Urothelium cell line (cell line): ENCODE results near the gene DKK1.

Experiments
- DNase-seq: peaks from one replicate; pipeline ENCODE4 v3.0.0; 2011; ENCODE audit warnings: low spot score, mixed read lengths
- FAIRE-seq: peaks from 2 replicates; lab custom pipeline; 2011; peaks lifted over from hg19 to GRCh38; lab: Jason Lieb, UNC

The DKK1 gene

GRCh38 chr10:52316500-52316899 is 2.4 kb downstream of the DKK1 start:
- no peak for DNase-seq
- peak; percentile 40 for FAIRE-seq

DNA sequence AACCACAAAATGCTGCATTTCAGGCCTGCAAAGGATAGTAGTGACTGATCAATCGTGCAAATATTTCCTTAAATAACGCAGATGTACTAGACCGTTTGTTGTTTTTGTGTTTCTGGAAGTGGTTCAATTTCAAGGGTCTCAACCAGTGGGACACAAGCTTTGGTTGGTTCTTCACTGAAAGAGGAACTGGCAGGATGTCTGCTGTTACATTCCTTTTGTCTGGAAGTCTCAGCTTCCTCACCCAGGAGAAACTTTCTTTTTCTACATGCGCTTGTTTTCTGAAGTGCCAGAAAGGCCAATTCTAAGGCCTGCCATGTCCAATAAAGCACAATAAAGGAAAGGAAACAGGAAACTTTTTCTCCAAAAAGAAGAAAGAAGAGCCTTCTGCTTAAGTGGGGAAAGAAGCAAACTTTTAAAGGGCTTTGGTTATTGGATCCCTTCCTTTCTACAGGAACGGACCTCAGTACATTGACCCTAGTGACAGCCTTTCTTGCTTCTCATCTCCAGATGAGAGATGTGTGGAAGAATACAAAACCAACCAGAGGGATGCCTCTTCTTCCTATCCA is 4.1 kb downstream of the DKK1 start:
- FAIRE-seq (no peak), DNase-seq (peak; percentile 16)

- peak; percentile 32 for FAIRE-seq
- peak; percentile 60 for DNase-seq
Measured at GRCh38 chr10:52318822-52319464, 4.9 kb downstream of the DKK1 start.

DNA sequence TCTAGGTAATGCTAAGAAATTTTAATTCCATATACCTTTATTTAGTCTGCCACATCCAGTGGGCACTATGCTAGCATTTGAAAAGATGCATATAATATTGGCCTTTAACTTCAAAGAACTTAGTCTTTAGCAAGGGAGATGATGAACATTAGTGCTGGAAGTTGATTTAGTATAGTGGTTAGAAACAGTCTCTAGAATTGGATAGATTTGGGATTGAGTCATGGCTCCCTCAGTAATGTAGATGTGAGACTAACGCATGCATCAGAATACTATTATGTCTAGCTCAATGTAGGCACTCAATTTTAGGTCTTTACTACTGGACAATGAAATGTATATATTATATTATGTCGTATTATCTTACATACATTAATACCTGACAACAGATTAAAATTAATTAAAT is 5.8 kb downstream of the DKK1 start:
- no peak for DNase-seq
- no peak for FAIRE-seq

- FAIRE-seq (no peak), DNase-seq (no peak)
Measured at GRCh38 chr10:52322323-52322722, 8.2 kb downstream of the DKK1 start.

- no peak for FAIRE-seq
- no peak for DNase-seq
Measured at GRCh38 chr10:52322936-52323335, 8.9 kb downstream of the DKK1 start.

DNA sequence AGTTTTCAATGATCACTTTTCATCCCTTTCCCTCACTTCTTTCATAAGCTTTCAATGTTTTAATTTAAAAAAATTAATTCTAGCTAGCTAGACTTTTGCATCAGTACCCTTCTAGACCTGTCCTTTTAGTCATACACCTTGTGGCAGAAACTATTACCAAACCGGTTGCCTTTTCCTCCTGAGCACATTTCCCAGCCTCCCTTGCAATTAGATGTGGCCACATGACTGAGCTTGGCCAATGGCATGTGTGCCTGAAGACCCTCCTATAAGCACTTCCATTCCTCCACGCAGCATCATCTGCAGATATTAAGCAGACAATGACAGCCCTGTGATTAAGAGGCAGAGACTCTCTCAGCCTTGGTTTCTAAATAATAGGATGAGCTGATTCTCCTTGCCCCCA is 12.3 kb downstream of the DKK1 start:
- no peak for FAIRE-seq

DNA sequence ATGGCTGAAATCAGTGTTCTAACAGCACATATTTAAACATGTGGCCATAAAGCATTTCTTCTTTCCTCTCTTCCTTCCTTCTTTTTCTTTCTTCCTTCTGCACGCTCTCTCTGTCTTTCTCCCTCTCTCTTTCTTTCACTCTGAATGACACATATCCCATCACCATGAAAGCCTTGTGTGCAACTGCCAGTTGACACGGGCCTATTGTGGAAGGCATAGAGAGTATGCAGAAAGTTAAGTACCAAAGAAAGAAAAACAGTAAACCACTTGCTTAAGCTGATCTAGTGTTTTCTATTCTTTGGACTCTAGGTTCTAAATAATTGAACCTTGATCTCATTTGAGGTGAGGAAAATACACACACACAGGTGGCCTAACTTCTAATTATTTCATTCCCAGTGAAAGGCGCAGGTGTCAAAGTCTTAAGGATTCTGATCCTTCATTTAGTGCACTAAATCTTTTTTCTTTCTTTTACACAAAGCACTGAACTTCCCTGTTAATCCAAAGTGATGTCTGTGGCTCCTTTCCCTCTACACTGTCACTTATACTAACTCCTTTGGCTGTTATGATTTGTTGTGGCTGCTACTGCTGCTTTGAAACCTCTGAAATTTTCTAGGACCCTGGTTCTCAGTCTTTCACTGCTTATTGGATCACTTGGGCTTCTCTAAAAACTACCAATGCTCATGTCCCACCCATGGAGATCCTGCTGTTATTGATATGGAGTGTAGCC is 17.7 kb downstream of the DKK1 start:
- FAIRE-seq (no peak), DNase-seq (no peak)

More for the DNA sequence above, 12.3 kb downstream of the DKK1 start:
- no peak for DNase-seq

DNA sequence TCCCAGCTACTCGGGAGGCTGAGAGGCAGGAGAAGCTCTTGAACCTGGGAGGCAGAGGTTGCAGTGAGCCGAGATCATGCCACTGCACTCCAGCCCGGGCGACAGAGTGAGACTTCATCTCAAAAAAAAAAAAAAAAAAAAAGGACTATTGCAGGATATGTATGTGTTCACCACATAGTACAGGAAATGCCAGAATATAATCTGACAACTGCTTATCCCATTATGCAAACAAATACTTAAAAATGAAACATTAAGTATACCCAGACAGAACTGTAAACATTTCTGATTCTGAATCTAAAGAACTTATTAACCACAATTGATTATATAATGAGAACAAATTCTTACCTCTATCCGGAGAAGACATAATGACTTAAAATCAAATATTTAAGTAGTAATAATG is 18.7 kb downstream of the DKK1 start:
- no peak for FAIRE-seq
- no peak for DNase-seq

DNA sequence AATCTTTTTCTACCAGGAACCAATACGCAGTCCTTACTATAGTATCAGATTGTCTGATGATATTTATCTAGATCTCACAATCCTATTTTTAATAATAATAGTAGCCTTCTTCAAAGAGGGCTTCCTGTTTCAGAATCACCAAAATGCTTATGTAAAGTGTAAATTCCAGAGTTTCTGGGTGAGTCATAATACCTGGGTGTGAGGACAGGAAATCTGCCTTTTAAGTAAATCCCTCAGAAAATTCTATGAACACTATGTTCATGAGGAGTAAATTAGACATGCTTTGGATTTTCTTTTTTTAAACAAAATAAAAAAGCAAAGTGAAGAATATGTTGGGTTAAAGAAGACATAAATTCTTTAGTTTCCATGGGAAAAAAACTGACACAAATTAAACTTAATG is 20.5 kb downstream of the DKK1 start:
- FAIRE-seq (no peak), DNase-seq (peak; percentile 41)

DNA sequence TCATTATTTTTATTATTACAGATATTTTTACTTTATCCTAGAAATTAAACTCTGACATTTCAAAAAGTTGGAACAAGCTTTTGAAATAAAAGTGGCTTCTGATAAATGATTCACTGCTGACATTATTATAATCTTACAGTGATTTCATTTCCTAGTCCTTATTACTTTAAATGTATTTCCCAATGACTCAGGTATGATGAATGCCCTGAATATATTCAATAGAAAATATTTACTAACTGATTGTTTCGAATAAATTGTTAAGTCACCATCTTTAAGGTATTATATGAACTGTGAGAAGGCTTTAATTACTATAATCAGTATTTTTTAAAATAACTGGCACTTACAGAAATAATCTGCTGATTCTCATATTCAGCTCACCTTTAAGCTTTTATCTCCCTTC is 21.6 kb downstream of the DKK1 start:
- DNase-seq (no peak), FAIRE-seq (no peak)

- no peak for FAIRE-seq
- DNase-seq, result no peak
Measured at GRCh38 chr10:52337225-52337624, 23.1 kb downstream of the DKK1 start.

GRCh38 chr10:52343439-52343838 is 29.4 kb downstream of the DKK1 start:
- DNase-seq (no peak), FAIRE-seq (no peak)

GRCh38 chr10:52346394-52347326 is 32.6 kb downstream of the DKK1 start:
- FAIRE-seq (no peak), DNase-seq (no peak)

- no peak for DNase-seq
- FAIRE-seq, result no peak
Measured at GRCh38 chr10:52347327-52347667, 33.2 kb downstream of the DKK1 start.

DNA sequence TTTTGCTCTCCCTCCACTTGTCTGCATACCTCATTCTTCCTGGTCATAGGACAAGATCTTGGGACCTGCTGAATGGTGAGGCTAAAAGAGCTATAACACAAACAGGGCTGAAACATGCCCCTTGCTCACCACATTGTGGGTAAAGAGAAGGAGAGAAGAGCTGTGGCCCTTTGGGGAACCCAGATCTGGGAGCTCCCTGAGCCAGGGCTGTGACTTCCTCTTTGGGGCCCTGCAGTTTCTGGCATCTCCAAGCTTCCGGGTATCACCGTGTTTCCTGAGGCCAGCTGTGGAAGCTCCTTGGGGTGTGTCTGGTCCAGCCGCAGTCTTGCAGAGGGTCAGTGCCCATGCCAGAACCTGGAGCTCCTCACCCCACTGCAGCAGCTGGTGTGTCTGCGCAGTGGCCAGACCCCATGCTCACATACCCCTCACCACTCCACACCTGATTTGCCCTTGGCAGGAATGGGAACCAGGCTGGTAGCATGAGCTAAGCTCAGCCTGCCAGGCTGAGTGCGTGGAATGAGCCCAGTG is 34.0 kb downstream of the DKK1 start:
- FAIRE-seq (no peak), DNase-seq (no peak)

GRCh38 chr10:52351914-52352330 is 37.8 kb downstream of the DKK1 start:
- DNase-seq (no peak), FAIRE-seq (no peak)

DNA sequence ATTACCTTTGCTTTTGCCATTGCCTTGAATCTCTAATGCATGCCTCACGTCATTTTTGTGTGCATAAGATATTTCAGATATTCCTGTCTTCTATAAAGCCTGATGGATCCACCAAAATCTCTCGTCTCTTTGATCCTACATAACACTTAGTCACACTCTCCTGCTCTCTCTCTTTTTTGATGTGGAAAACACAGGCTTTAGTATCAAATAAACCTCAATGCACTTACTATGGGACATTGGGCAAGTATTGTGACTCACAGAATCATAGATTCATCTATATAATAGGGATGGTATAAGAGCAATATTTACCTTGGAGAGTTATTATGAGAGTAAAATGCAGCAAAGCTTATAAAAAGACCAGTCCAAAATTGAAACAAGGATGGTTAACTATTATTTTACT is 39.1 kb downstream of the DKK1 start:
- no peak for DNase-seq
- no peak for FAIRE-seq

DNA sequence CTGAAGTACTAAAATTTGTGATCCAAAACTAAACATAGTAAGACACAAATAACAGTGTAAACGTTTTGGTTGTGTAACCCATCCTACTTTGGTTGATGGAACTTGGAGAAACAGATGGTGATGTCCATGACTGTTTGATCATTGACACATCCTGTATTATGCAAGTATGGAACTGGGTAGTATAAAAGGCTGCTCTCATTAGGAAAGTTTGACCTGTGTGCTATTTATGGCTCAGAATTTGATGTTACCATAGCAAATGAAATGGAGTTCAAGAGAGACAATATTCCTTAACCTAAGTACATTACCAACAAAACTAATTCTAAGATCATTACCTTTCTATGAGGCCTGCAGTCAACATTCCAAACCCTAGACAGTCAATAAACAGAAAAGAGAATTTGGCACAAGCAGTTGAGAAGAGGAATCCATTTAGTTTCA is 39.9 kb downstream of the DKK1 start:
- FAIRE-seq (no peak), DNase-seq (no peak)

DNA sequence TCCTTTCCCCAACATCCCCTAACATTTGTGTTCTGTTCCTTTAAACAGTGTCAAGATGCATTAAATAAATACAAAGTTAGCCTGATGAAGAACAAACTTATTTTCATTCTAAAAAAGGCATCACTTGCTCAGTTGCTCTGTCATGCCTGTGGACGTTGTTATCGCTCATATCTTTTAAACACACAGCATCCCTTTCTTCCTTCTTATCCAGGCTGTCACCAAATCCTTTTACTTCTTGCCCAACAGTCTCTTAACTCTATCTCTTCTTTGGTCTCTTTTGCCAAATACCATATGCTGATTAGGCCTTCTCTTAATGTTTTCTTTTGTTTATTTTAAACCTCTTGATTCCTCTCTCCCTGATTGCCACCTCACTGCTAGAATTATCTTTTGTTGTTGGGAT is 43.9 kb downstream of the DKK1 start:
- no peak for DNase-seq
- no peak for FAIRE-seq

DNA sequence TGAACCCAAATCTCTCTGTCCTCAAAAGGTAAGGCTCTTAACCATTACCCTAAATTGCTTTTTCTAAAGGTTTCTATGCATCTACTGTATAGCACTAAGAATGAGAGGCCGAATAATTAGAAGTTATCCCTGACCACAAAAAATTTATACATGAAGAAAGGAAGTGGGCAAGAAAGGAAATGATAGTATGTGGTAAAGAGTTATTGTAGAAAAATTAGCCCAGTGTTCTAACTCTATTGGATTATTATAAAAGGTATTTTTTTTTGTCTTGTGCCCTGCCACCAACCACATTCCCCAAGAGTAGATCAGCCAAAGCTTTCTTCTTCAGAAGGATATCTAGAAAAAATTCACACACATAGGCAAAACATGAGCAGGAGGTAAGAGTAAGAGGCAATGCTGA is 45.4 kb downstream of the DKK1 start:
- FAIRE-seq (no peak), DNase-seq (no peak)
